Measurements from ENCODE around the gene LARP4.

DNA sequence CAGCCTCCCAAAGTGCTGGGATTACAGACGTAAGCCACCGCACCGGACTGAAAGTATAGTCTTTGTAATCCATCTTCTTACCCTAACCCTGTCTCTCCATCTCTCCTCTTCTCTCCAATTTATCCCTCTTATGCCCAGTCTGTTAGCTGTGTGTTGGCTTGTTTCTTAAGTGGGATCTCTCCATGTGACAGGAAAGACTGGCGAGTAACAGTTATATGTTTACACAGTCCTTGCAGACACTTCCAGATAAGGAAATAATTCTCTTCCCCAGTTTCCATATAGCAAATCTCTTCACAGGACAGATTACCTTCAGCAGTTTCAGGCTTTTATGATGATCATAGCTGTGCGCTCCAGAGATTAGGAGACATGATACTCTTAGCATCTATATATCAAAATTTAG lies 88.1 kb downstream of the LARP4 start:
- TF ChIP-seq, protein P1, sequence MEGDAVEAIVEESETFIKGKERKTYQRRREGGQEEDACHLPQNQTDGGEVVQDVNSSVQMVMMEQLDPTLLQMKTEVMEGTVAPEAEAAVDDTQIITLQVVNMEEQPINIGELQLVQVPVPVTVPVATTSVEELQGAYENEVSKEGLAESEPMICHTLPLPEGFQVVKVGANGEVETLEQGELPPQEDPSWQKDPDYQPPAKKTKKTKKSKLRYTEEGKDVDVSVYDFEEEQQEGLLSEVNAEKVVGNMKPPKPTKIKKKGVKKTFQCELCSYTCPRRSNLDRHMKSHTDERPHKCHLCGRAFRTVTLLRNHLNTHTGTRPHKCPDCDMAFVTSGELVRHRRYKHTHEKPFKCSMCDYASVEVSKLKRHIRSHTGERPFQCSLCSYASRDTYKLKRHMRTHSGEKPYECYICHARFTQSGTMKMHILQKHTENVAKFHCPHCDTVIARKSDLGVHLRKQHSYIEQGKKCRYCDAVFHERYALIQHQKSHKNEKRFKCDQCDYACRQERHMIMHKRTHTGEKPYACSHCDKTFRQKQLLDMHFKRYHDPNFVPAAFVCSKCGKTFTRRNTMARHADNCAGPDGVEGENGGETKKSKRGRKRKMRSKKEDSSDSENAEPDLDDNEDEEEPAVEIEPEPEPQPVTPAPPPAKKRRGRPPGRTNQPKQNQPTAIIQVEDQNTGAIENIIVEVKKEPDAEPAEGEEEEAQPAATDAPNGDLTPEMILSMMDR (IDR thresholded peaks at IDR 0.05; ENCODE audit: poor library complexity, severe bottlenecking): no peak
- TF ChIP-seq EP300 (conservative IDR thresholded peaks at IDR 0.05; ENCODE audit: poor library complexity, severe bottlenecking) (no peak), POLR2AphosphoS5 (IDR thresholded peaks at IDR 0.05) (no peak), EZH2 (IDR thresholded peaks at IDR 0.05; ENCODE audit: borderline replicate concordance, insufficient read depth, low read length, poor library complexity, severe bottlenecking) (no peak), RAD21 (conservative IDR thresholded peaks at IDR 0.05) (no peak)
- TF ChIP-seq, protein P2, sequence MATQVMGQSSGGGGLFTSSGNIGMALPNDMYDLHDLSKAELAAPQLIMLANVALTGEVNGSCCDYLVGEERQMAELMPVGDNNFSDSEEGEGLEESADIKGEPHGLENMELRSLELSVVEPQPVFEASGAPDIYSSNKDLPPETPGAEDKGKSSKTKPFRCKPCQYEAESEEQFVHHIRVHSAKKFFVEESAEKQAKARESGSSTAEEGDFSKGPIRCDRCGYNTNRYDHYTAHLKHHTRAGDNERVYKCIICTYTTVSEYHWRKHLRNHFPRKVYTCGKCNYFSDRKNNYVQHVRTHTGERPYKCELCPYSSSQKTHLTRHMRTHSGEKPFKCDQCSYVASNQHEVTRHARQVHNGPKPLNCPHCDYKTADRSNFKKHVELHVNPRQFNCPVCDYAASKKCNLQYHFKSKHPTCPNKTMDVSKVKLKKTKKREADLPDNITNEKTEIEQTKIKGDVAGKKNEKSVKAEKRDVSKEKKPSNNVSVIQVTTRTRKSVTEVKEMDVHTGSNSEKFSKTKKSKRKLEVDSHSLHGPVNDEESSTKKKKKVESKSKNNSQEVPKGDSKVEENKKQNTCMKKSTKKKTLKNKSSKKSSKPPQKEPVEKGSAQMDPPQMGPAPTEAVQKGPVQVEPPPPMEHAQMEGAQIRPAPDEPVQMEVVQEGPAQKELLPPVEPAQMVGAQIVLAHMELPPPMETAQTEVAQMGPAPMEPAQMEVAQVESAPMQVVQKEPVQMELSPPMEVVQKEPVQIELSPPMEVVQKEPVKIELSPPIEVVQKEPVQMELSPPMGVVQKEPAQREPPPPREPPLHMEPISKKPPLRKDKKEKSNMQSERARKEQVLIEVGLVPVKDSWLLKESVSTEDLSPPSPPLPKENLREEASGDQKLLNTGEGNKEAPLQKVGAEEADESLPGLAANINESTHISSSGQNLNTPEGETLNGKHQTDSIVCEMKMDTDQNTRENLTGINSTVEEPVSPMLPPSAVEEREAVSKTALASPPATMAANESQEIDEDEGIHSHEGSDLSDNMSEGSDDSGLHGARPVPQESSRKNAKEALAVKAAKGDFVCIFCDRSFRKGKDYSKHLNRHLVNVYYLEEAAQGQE (IDR thresholded peaks at IDR 0.05; ENCODE audit: borderline replicate concordance): no peak

Measured in neural cell (in vitro differentiated cells).